OCI-LY7 (cell line): ENCODE measurements around the gene CHST5.

Experiments used
- EZH2phosphoT487 ChIP-seq: fragments of 200-600 bp; sonication (generic); IDR thresholded peaks from 2 replicates; pipeline ENCODE4 v1.6.1; 2018; ENCODE audit warnings: low read depth, borderline replicate concordance, mild to moderate bottlenecking, mixed run types, antibody characterized with exemption, low read length, moderate library complexity, mixed read lengths
- TF ChIP-seq, protein P1 (sequence below): fragments of 200-600 bp; sonication (generic); conservative IDR thresholded peaks from 2 replicates; pipeline ENCODE4 v1.5.1; 2014; ENCODE audit warnings: mild to moderate bottlenecking, antibody characterized with exemption, low read length, moderate library complexity, mixed read lengths

DNA sequence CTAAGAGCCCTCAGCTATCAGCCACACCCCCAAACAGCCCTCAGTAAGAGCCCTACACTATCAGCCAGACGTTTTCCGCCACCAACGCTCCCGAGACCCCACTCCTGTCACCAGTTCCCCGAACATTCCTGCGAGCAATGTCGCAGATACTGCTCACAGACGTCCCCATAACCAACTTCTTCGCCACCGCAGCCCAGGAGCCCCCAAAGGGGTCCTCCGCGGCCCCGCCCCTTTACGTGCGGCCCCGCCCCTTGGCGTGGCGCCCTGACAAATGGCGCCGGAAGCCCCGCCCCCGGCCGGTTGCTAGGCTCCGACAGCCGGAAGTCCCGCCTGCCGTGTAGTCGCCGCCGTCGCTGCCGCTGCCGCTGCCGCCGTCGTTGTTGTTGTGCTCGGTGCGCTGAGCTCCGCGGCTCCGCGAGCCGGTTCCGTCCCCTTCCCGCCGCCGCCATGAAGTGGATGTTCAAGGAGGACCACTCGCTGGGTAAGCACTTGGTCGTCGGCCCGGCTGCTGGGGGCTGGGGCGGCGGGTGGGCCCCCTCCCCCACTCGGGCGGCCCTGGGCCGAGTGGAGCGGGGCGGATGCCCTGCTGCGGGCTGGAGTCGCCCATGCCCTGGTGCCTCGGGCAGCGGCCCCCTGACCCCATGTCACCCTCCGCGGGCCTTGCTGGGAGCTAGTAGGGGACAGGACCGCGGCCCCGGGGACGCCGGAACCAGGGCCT, 30.3 kb upstream of the CHST5 start, which contains the start of gene GABARAPL2:
- TF ChIP-seq, protein P1, sequence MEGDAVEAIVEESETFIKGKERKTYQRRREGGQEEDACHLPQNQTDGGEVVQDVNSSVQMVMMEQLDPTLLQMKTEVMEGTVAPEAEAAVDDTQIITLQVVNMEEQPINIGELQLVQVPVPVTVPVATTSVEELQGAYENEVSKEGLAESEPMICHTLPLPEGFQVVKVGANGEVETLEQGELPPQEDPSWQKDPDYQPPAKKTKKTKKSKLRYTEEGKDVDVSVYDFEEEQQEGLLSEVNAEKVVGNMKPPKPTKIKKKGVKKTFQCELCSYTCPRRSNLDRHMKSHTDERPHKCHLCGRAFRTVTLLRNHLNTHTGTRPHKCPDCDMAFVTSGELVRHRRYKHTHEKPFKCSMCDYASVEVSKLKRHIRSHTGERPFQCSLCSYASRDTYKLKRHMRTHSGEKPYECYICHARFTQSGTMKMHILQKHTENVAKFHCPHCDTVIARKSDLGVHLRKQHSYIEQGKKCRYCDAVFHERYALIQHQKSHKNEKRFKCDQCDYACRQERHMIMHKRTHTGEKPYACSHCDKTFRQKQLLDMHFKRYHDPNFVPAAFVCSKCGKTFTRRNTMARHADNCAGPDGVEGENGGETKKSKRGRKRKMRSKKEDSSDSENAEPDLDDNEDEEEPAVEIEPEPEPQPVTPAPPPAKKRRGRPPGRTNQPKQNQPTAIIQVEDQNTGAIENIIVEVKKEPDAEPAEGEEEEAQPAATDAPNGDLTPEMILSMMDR = no peak
- no peak for TF ChIP-seq EZH2phosphoT487
